ENCODE data around the gene CEP162. TPM values are rescaled to one million over a fixed set of nuclear protein-coding genes. Genes with fewer than 3 reads are reported as not detected.
"Not testable (repeated sequence)": the region's sequence is repeated elsewhere in the genome, so short reads cannot be mapped to it uniquely, and the experiment has no call there.

CEP162 gene
- total RNA-seq, 4 donors from 2014 or later, result 2.0 to 9.6 (median 6.4) TPM

- Histone ChIP-seq H3K9me3 (no peaks in the 10 kb centered on the region), H3K4me3 (no peak overlapping the region), H3K27me3 (no peaks in the 10 kb centered on the region), H3K36me3 (peaks cover 34% of the 10 kb centered on the region), H3K27ac (no peak overlapping the region), H3K4me1 (no peaks in the 10 kb centered on the region)
- TF ChIP-seq EP300 (IDR thresholded peaks at IDR 0.05), result no peak
- no peak for TF ChIP-seq POLR2A (IDR thresholded peaks at IDR 0.05)
- no peak for TF ChIP-seq CTCF (IDR thresholded peaks at IDR 0.05)
- no peak for TF ChIP-seq POLR2AphosphoS5 (IDR thresholded peaks at IDR 0.05)
- 95% methylated on average over 4 of the region's 4 CpGs for WGBS
- DNase-seq (ENCODE audit: low spot score in 2 of 2), result no peak
Measured at GRCh38 chr6:84136364-84137050, 90.9 kb downstream of the CEP162 start.

GRCh38 chr6:84135291-84135690 is 92.2 kb downstream of the CEP162 start:
- 94% methylated on average over 5 of the region's 5 CpGs for WGBS
- TF ChIP-seq POLR2AphosphoS5 (IDR thresholded peaks at IDR 0.05), result no peak
- no peak for TF ChIP-seq CTCF (IDR thresholded peaks at IDR 0.05)
- no peak for TF ChIP-seq POLR2A (IDR thresholded peaks at IDR 0.05)
- no peak for TF ChIP-seq EP300 (IDR thresholded peaks at IDR 0.05)
- H3K4me3 ChIP-seq, result no peak overlapping the region
- H3K27me3 ChIP-seq, result no peaks in the 10 kb centered on the region
- H3K36me3 ChIP-seq, result peaks cover 31% of the 10 kb centered on the region
- no peaks in the 10 kb centered on the region for H3K9me3 ChIP-seq
- DNase-seq (ENCODE audit: low spot score in 2 of 2), result no peak
- no peaks in the 10 kb centered on the region for H3K4me1 ChIP-seq
- H3K27ac ChIP-seq, result no peak overlapping the region

GRCh38 chr6:84133385-84133784 is 94.1 kb downstream of the CEP162 start:
- peaks cover 25% of the 10 kb centered on the region for H3K36me3 ChIP-seq
- 96% methylated on average over 5 of the region's 9 CpGs for WGBS
- H3K4me1 ChIP-seq; H3K9me3 ChIP-seq; DNase-seq (ENCODE audit: low spot score in 2 of 2); H3K27ac ChIP-seq; H3K4me3 ChIP-seq; H3K27me3 ChIP-seq: not testable (repeated sequence)

GRCh38 chr6:84129588-84129987 is 97.9 kb downstream of the CEP162 start:
- 97% methylated on average over 1 of the region's 1 CpG for WGBS
- not testable (repeated sequence) for H3K4me3 ChIP-seq; H3K9me3 ChIP-seq; DNase-seq (ENCODE audit: low spot score in 2 of 2); H3K27ac ChIP-seq; H3K4me1 ChIP-seq; H3K27me3 ChIP-seq
- H3K36me3 ChIP-seq, result peaks cover 33% of the 10 kb centered on the region

- Histone ChIP-seq H3K36me3 (peaks cover 21% of the 10 kb centered on the region), H3K4me3 (no peak overlapping the region), H3K27ac (no peak overlapping the region), H3K9me3 (no peaks in the 10 kb centered on the region), H3K4me1 (no peaks in the 10 kb centered on the region), H3K27me3 (no peaks in the 10 kb centered on the region)
- 90% methylated on average over 2 of the region's 2 CpGs for WGBS
- DNase-seq (ENCODE audit: low spot score in 2 of 2), result no peak
- no peak for TF ChIP-seq CTCF (IDR thresholded peaks at IDR 0.05)
- TF ChIP-seq POLR2A (IDR thresholded peaks at IDR 0.05), result no peak
- no peak for TF ChIP-seq POLR2AphosphoS5 (IDR thresholded peaks at IDR 0.05)
- TF ChIP-seq EP300 (IDR thresholded peaks at IDR 0.05), result no peak
Measured at GRCh38 chr6:84123186-84123585, 104.3 kb downstream of the CEP162 start.

- Histone ChIP-seq H3K36me3 (peaks cover 3% of the 10 kb centered on the region), H3K4me1 (no peaks in the 10 kb centered on the region), H3K4me3 (no peak overlapping the region), H3K9me3 (no peaks in the 10 kb centered on the region), H3K27me3 (no peaks in the 10 kb centered on the region), H3K27ac (no peak overlapping the region)
- DNase-seq (ENCODE audit: low spot score in 2 of 2), result no peak
- TF ChIP-seq EP300 (IDR thresholded peaks at IDR 0.05), result no peak
- TF ChIP-seq POLR2A (IDR thresholded peaks at IDR 0.05), result no peak
- TF ChIP-seq CTCF (IDR thresholded peaks at IDR 0.05), result no peak
- no peak for TF ChIP-seq POLR2AphosphoS5 (IDR thresholded peaks at IDR 0.05)
Measured at GRCh38 chr6:84119277-84119676, 108.2 kb downstream of the CEP162 start.
